ENCODE data around the gene SRD5A2. TPM values are rescaled to one million over a fixed set of nuclear protein-coding genes. Genes with fewer than 3 reads are reported as not detected.

Gene SRD5A2
- total RNA-seq, 1 donor from 2014 or later: not detected

- H3K36me3 Mint-ChIP-seq: no peaks in the 10 kb centered on the region
- TF ChIP-seq CTCF (IDR thresholded peaks at IDR 0.05; ENCODE audit: unreplicated experiment): no peak
- H3K4me3 Mint-ChIP-seq: no peak overlapping the region
- peaks cover 41% of the 10 kb centered on the region for H3K9me3 Mint-ChIP-seq
- peaks cover 3% of the 10 kb centered on the region for H3K27me3 Mint-ChIP-seq (ENCODE audit: low read depth)
- DNase-seq (ENCODE audit: low spot score in 2 of 2, unreplicated experiment in 2 of 2): no peak
- H3K27ac Mint-ChIP-seq: no peak overlapping the region
- no peaks in the 10 kb centered on the region for H3K4me1 Mint-ChIP-seq
Observed at GRCh38 chr2:31553362-31553761, 27.4 kb downstream of the SRD5A2 start.

GRCh38 chr2:31547485-31547884 is 33.3 kb downstream of the SRD5A2 start:
- H3K9me3 Mint-ChIP-seq: peaks cover 42% of the 10 kb centered on the region

GRCh38 chr2:31541853-31542252 is 38.9 kb downstream of the SRD5A2 start:
- no peak overlapping the region for H3K27ac Mint-ChIP-seq
- H3K4me1 Mint-ChIP-seq: no peaks in the 10 kb centered on the region
- peaks cover 2% of the 10 kb centered on the region for H3K36me3 Mint-ChIP-seq
- peaks cover 16% of the 10 kb centered on the region for H3K27me3 Mint-ChIP-seq (ENCODE audit: low read depth)
- no peak for DNase-seq (ENCODE audit: low spot score in 2 of 2, unreplicated experiment in 2 of 2)
- TF ChIP-seq CTCF (IDR thresholded peaks at IDR 0.05; ENCODE audit: unreplicated experiment): no peak
- H3K4me3 Mint-ChIP-seq: no peak overlapping the region
- peaks cover 34% of the 10 kb centered on the region for H3K9me3 Mint-ChIP-seq

More at GRCh38 chr2:31547485-31547884, 33.3 kb downstream of the SRD5A2 start:
- no peak overlapping the region for H3K4me3 Mint-ChIP-seq
- no peaks in the 10 kb centered on the region for H3K4me1 Mint-ChIP-seq
- H3K36me3 Mint-ChIP-seq: peaks cover 2% of the 10 kb centered on the region
- no peak overlapping the region for H3K27ac Mint-ChIP-seq
- no peak for TF ChIP-seq CTCF (IDR thresholded peaks at IDR 0.05; ENCODE audit: unreplicated experiment)
- H3K27me3 Mint-ChIP-seq (ENCODE audit: low read depth): peaks cover 5% of the 10 kb centered on the region
- no peak for DNase-seq (ENCODE audit: low spot score in 2 of 2, unreplicated experiment in 2 of 2)

- no peak for DNase-seq (ENCODE audit: low spot score in 2 of 2, unreplicated experiment in 2 of 2)
- peaks cover 2% of the 10 kb centered on the region for H3K36me3 Mint-ChIP-seq
- no peak overlapping the region for H3K4me3 Mint-ChIP-seq
- H3K4me1 Mint-ChIP-seq: no peaks in the 10 kb centered on the region
- peaks cover 19% of the 10 kb centered on the region for H3K9me3 Mint-ChIP-seq
- no peak overlapping the region for H3K27ac Mint-ChIP-seq
- H3K27me3 Mint-ChIP-seq (ENCODE audit: low read depth): peaks cover 28% of the 10 kb centered on the region
- TF ChIP-seq CTCF (IDR thresholded peaks at IDR 0.05; ENCODE audit: unreplicated experiment): no peak
Observed at GRCh38 chr2:31539505-31539904, 41.2 kb downstream of the SRD5A2 start.

- Mint-ChIP-seq H3K4me3 (no peak overlapping the region), H3K4me1 (no peaks in the 10 kb centered on the region), H3K36me3 (no peaks in the 10 kb centered on the region), H3K27ac (no peak overlapping the region), H3K9me3 (no peaks in the 10 kb centered on the region), H3K27me3 (ENCODE audit: low read depth) (peaks cover 35% of the 10 kb centered on the region)
- no peak for DNase-seq (ENCODE audit: low spot score in 2 of 2, unreplicated experiment in 2 of 2)
- no peak for TF ChIP-seq CTCF (IDR thresholded peaks at IDR 0.05; ENCODE audit: unreplicated experiment)
Observed at GRCh38 chr2:31535768-31536167, 45.0 kb downstream of the SRD5A2 start.

- DNase-seq (ENCODE audit: low spot score in 2 of 2, unreplicated experiment in 2 of 2): no peak
- no peaks in the 10 kb centered on the region for H3K4me1 Mint-ChIP-seq
- H3K9me3 Mint-ChIP-seq: no peaks in the 10 kb centered on the region
- no peak for TF ChIP-seq CTCF (IDR thresholded peaks at IDR 0.05; ENCODE audit: unreplicated experiment)
- H3K27ac Mint-ChIP-seq: no peak overlapping the region
- no peak overlapping the region for H3K4me3 Mint-ChIP-seq
- peaks cover 42% of the 10 kb centered on the region for H3K27me3 Mint-ChIP-seq (ENCODE audit: low read depth)
- no peaks in the 10 kb centered on the region for H3K36me3 Mint-ChIP-seq
Observed at GRCh38 chr2:31534636-31535035, 46.1 kb downstream of the SRD5A2 start.

Measured in mesothelial cell of epicardium (in vitro differentiated cells).